Activated naive CD4-positive, alpha-beta T cell treated with anti-CD3 and anti-CD28 coated beads, Interleukin-2, amount 50 U/mL, for 72 hours (primary cell): ENCODE data around the gene FAM170B. TPM values are rescaled to one million over a fixed set of nuclear protein-coding genes. Genes with fewer than 3 reads are reported as not detected.

Experiments
- ATAC-seq, 2 donors: fragments of 150-1000 bp; cut with Tn5 transposase; 2 replicates each; pipeline ENCODE4 v1.10.0; 2021; ENCODE audit warnings: mild to moderate bottlenecking in 2 of 2, moderate library complexity in 2 of 2
- DNase-seq, 2 donors: peaks; one replicate each; pipeline ENCODE4 v3.0.0; 2021 to 2022; ENCODE audit warnings: low spot score in 2 of 2
- H3K27ac Mint-ChIP-seq, 2 donors: one replicate each; pipeline ENCODE4 v1.8.0; 2022; ENCODE audit warnings: mild to moderate bottlenecking in 2 of 2, mixed read lengths in 2 of 2
- H3K36me3 Mint-ChIP-seq, 2 donors: one replicate each; pipeline ENCODE4 v1.8.0; 2022; ENCODE audit warnings: mixed read lengths in 2 of 2
- H3K9me3 Mint-ChIP-seq, 2 donors: one replicate each; pipeline ENCODE4 v1.8.0; 2022; ENCODE audit warnings: mixed read lengths in 2 of 2
- total RNA-seq, 2 donors: library from RNA; stranded (reverse); gene quantifications; one replicate each; pipeline ENCODE4 v1.2.3, GENCODE V29; 2022

The FAM170B gene
- total RNA-seq, 2 donors from 2014 or later: not detected

DNA sequence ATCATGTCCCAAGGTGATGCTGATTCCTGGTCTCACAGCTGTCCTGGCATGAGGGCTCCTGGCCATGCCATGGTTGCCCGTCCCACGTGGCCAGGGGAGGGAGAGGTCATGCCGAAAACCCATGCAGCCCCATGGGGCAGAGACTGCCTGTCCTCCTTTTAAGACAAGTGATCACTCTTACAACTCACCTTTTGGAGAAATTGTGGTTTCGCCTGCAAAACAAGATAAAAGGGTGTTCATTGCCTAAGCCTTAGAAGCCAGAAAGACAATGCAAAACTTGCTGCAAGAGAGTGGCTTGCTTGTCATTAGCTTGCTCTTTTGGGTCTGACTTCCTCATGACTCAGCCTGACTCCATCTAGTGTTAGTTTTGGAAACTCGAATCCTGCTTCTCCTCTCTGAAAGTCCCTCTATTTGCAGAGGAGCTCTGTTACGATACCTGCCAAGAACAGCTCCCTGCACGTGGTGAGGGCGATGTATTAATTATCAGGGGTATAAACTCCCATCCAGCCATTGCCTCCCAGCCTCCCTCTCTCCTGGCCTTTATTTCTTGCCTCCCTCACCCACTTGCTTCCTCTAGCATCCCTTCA lies 27.7 kb upstream of the FAM170B start:
- Mint-ChIP-seq H3K27ac (no peak overlapping the region), H3K9me3 (no peaks in the 10 kb centered on the region), H3K36me3 (no peaks in the 10 kb centered on the region)
- ATAC-seq (no peak), DNase-seq (no peak)

DNA sequence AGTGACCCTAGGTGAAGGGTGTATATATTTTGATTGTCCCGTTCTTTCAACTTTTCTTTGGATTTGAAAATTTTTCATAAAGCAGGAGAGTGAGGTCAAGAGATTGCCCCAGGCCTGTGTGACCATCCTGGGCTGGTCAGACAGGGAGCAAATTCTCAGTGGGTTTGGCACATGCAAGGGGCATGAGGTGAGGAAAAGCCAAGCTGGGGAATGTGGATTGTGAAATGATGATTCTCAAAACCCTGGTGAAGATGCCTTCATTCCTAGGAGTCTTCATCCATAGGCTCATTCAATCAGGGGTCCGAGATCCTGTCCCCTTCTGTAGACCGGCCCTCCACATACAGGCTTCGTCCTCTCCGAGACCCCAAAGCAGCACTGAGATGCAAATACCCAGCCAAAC lies 27.0 kb upstream of the FAM170B start:
- Mint-ChIP-seq H3K9me3 (no peaks in the 10 kb centered on the region), H3K36me3 (no peaks in the 10 kb centered on the region), H3K27ac (no peak overlapping the region)
- no peak for ATAC-seq
- DNase-seq: no peak

DNA sequence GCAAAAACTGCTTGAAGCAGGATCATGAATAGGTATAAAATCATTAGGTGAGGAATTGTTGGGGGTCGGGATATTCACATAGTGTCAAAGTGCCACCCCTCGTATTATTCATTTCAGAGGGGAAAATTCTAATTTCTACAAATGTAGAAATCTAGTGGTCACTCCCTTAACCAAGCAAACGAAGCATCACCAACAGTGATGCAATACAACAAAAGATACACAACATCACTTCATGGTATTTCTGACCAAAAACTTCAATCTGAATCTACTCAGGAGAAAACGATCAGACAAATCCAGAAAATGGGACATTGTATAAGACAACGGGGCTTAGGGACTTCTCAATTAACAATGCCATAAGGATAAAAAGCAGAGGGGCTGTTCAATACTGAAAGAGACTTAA lies 26.3 kb upstream of the FAM170B start:
- Mint-ChIP-seq H3K27ac (no peak overlapping the region), H3K9me3 (no peaks in the 10 kb centered on the region), H3K36me3 (no peaks in the 10 kb centered on the region)
- ATAC-seq: no peak
- no peak for DNase-seq

DNA sequence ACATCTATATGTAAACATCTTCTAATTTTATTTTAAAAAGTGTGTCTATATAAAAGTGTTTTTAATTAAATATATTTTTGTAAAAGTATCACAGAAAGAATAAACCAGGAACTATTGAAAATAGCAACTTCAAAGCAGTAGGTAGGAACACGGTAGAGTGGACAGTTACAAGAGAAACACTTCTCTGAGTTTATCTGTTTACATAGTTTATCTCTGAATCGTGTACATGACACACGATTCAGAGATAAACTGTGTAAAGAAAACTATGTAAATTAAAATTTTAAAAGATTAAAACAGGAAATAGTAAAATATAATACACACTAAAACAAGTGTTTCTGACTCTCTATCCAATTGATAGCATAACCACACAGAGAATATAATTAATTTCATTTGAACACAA lies 25.1 kb upstream of the FAM170B start:
- no peaks in the 10 kb centered on the region for H3K36me3 Mint-ChIP-seq
- ATAC-seq (no peak), DNase-seq (no peak)
- H3K27ac Mint-ChIP-seq: no peak overlapping the region
- no peaks in the 10 kb centered on the region for H3K9me3 Mint-ChIP-seq

DNA sequence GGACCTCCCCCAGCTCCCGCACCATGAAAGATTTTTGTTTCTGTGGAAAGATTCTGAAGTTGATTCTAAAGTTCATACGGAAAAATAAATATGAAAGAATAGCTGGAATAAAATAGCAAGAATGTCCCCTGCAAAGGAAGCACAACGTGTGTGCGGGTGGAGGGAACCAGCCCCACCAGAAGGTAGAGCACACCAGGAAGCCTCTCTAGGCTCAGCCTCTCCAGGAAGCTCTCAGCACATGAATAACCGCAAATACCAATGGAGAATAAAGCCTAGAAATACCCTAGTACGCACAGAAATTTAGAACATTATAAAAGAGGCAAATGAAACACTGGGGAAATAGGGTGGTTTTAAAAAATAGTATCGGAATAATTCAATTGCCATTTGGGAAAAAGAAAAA lies 24.6 kb upstream of the FAM170B start:
- ATAC-seq: no peak
- no peak for DNase-seq
- Mint-ChIP-seq H3K36me3 (no peaks in the 10 kb centered on the region), H3K27ac (no peak overlapping the region), H3K9me3 (no peaks in the 10 kb centered on the region)

DNA sequence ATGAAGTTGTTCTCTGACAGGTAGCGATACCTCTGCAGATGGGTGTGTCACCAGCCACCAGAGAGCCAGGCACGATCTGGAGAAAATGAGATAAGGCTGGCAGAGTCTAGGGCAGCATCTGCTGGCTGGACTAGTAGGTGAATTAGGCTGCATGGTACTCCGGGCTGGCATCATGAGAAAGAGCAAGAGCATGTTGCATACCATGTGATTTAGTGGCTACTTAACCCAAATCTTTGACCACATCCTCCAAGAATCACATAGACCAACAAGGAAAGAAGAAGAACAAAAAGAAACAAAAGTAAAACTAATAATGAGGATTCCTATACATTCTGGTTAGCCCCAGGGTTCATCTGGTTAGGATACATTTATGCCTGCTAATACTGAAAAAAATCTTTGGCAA lies 23.4 kb upstream of the FAM170B start:
- Mint-ChIP-seq H3K27ac (no peak overlapping the region), H3K36me3 (no peaks in the 10 kb centered on the region), H3K9me3 (no peaks in the 10 kb centered on the region)
- no peak for DNase-seq
- ATAC-seq: no peak

DNA sequence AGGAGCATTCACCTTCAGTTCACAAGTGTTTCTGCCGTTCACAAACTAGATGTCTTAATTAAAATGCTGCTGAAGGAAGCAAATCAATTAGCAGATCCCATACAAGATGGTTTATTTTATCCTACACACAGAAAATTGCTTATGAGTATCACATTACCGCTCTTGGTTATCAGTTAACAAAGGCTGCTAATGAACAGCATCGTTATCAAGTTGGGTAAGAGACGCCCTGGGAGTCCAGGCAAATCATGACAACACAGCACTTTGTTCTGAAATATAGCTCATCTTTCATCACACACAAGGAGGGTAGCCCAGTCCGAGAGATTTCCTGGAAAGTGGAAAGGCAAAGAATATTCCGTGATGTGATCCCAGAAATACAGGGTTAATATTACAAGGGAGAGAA lies 20.8 kb upstream of the FAM170B start:
- no peak overlapping the region for H3K27ac Mint-ChIP-seq
- H3K36me3 Mint-ChIP-seq: no peaks in the 10 kb centered on the region
- ATAC-seq (no peak), DNase-seq (no peak)
- H3K9me3 Mint-ChIP-seq: peaks cover 5 to 7% of the 10 kb centered on the region in 2 donors

DNA sequence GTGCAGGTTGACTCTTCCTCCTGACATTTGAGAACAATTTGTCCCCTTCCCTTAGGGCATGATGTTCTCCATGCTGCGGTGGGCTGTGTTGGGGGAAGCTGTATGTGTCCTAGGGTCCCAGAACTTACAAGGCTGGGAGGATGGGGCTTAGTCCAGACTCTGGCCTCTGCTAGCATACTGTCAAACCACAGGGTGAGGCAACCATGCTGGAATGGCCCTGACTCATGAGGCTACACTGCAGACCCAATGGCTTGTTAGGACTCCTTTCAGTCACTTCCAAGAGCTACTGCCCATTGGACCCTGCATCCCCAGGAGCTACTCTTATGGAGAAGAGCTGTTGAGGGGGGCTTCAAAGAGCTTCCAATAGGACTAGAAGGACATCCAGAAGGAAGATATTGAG lies 20.1 kb upstream of the FAM170B start:
- Mint-ChIP-seq H3K9me3 (peaks cover 5 to 9% of the 10 kb centered on the region in 2 donors), H3K27ac (no peak overlapping the region), H3K36me3 (no peaks in the 10 kb centered on the region)
- no peak for DNase-seq
- ATAC-seq: no peak

DNA sequence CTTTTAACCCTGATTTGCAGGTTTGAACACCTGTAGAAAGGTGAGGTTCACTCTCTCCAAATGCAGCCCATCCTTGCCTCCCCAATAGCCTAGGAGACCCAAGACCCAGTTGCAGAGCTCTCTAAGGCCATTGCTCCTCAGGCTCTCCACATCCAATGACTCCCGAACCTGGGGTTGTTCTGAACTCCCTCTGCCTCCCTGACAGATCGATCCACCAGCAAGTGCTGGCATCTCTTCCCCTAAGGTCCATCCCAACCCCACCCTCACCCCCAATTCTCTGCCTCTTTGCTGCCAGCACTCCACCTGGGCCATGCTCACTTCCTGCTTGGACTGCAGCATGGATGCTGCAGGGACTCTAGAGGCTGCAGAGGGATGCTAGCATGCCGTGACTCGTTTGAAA lies 19.3 kb upstream of the FAM170B start:
- peaks cover 9 to 13% of the 10 kb centered on the region in 2 donors for H3K9me3 Mint-ChIP-seq
- no peak overlapping the region for H3K27ac Mint-ChIP-seq
- no peaks in the 10 kb centered on the region for H3K36me3 Mint-ChIP-seq
- ATAC-seq (no peak), DNase-seq (no peak)

DNA sequence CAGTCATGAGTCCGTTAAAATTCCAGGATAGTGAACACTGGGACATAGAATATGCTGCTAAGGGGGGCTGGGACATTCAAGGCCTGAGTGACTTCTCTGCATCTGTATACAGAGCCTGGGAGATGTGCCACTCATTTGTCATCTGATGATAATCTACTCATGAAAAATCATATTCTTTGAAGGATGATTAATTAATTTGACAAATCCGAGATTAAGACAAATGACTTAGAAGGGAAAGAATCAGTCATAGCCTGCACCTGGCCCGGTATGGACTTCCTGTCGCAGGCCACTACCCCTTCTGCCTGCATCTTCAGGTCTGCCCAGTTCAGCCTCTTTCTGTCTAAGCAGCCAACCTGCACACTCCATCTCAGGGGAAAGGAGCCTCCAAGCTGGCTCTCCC lies 18.8 kb upstream of the FAM170B start:
- H3K9me3 Mint-ChIP-seq: peaks cover 11 to 14% of the 10 kb centered on the region in 2 donors
- ATAC-seq (no peak), DNase-seq (no peak)
- no peak overlapping the region for H3K27ac Mint-ChIP-seq
- H3K36me3 Mint-ChIP-seq: no peaks in the 10 kb centered on the region

DNA sequence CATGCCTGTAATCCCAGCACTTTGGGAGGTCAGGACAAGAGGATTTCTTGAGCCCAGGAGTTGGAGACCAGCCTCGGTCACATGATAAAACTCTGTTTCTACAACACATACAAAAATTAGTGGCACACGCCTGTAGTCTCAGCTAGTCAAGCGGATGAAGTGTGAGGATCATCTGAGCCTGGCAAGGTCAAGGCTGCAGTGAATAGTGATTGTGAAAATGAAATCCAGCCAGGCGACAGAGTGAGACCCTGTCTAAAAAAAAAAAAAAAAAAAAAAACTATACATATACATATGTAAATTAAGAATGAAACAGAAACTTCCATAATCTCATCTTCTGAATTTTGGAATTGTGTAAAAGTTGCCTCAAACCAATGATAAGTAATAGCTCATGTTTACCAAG lies 18.2 kb upstream of the FAM170B start:
- DNase-seq (no peak), ATAC-seq (no peak)
- Mint-ChIP-seq H3K36me3 (no peaks in the 10 kb centered on the region), H3K27ac (no peak overlapping the region), H3K9me3 (peaks cover 13 to 18% of the 10 kb centered on the region in 2 donors)

DNA sequence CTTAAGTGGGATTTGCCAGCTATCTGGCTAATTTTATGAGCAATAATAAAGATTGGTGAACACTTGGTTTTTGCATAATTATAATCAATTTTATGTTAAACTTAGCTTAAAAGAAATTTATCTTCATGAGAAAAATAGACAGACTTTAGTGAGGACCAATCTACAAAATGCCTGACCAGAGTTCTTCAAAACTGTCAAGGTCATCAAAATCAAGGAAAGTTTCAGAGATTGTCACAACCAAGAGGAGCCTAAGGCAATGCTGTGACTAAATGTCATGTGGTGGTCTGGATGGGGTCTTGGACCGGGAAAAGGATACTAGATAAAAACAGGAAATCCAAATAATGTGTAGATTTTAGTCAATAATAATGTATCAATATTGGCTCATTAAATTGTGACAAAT lies 17.7 kb upstream of the FAM170B start:
- H3K27ac Mint-ChIP-seq: no peak overlapping the region
- ATAC-seq (no peak), DNase-seq (no peak)
- peaks cover 13 to 19% of the 10 kb centered on the region in 2 donors for H3K9me3 Mint-ChIP-seq
- H3K36me3 Mint-ChIP-seq: no peaks in the 10 kb centered on the region

DNA sequence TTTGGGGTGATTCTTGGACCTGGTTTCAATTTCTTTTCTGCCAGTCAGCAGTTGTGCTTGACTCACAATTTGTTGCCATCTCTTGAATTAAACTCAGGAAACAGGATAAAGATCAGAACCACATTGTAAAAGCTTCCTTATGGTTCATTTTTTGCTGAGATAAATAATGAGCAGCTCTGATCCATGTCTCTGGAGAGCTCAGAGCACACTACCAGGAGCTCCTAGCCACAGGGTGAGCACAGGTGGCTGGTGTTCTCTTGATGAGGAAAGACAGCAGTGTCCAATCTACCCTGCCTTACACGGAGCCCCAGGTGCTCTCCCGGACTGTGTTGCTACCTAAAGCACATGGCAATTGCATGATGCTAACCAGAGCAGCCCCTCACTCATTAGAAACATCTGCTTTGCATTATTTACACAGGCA lies 17.2 kb upstream of the FAM170B start:
- ATAC-seq (no peak), DNase-seq (no peak)
- Mint-ChIP-seq H3K9me3 (peaks cover 13 to 19% of the 10 kb centered on the region in 2 donors), H3K36me3 (no peaks in the 10 kb centered on the region), H3K27ac (no peak overlapping the region)

DNA sequence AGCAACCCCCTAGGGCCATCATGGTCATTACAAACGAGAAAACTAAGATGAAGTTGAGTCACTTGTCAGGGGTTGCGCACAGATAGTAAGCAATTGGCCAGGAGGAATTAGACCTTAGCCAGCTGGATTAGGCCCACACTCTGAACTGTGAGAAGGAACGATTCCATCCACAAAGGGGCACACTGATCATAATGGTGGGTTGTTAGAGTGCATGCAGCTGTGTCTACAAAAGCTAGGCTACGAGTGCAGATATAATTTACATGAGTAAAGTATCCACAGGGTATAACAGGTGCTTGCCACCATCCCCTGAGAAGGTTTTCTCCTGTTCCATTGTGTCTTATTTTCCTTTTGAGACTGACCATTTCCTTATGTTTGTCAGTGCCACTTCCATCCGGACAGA lies 16.6 kb upstream of the FAM170B start:
- Mint-ChIP-seq H3K9me3 (peaks cover 13 to 19% of the 10 kb centered on the region in 2 donors), H3K27ac (no peak overlapping the region), H3K36me3 (no peaks in the 10 kb centered on the region)
- ATAC-seq (no peak), DNase-seq (no peak)

DNA sequence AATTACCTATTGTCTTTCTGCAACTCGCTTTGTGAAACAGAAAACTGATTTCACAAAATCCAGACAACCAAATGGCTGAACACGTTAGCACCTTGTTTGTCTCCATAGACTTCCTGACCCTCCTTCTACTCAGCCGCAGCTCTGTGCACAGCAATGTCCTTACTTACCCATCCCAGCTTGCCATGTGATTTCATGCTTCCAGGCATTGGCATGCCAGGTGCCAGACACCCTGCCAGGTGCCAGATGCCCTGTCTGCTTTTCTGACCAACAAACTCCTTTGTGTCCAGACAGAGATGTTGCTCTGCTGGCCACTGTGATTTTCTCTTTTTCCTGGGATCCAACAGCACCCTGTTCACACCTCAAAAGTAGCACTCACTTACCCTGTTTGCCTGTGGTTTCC lies 16.1 kb upstream of the FAM170B start:
- ATAC-seq: no peak
- Mint-ChIP-seq H3K36me3 (no peaks in the 10 kb centered on the region), H3K9me3 (peaks cover 13 to 19% of the 10 kb centered on the region in 2 donors), H3K27ac (no peak overlapping the region)
- DNase-seq: no peak

DNA sequence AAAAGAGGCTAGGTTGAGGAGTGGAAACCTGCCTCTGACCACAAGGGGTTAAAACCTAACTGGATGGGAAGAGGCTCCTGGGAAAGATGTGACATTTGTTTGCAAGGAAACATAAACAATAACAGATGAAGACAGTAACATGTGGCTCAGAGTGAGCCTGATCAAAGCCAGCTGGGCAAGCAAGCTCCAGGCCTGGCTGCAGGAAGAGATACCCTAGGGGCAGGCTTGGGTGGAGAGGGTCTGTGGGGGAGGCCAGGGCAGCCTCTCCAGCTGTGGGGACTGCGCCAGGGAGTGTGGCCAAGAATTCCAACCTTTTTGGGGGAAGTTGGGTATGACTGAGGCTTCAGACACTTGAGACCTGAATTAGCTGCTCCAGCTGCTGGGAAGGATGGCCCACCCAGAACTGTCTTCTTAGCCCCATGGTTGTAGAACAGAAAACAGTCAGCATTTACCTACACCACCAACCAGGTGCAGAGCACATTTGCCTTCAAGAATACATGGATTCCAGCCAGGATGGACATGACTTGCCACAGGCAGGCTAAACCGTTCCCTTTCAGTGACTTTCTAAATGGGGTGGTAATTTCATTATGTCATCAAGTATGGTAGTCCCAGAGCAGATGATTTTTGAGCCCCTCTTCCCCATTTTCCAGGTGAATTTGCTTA lies 10.4 kb upstream of the FAM170B start:
- Mint-ChIP-seq H3K9me3 (peaks cover 8 to 10% of the 10 kb centered on the region in 2 donors), H3K27ac (no peak overlapping the region), H3K36me3 (no peaks in the 10 kb centered on the region)
- DNase-seq (no peak), ATAC-seq (no peak)

DNA sequence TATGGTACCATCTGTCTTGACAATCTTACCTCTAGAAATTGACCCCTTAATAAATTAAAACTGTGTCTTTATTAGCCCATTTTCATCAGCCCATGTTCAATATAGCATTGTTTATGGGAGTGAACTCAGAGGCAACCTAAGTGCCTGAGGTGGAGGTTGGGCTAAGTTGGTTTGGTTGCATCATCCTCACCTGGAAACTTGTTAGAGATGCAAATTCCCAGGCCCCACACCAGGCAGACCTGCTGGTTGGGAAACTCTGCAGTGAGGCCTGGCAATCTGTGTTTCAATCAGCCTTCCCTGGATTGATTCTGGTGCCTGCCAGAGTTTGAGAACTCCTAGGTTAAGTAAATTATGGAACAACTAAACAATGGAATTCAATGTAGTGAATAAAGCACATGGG lies 9.4 kb upstream of the FAM170B start:
- Mint-ChIP-seq H3K27ac (no peak overlapping the region), H3K36me3 (no peaks in the 10 kb centered on the region), H3K9me3 (peaks cover 5 to 7% of the 10 kb centered on the region in 2 donors)
- no peak for ATAC-seq
- no peak for DNase-seq

DNA sequence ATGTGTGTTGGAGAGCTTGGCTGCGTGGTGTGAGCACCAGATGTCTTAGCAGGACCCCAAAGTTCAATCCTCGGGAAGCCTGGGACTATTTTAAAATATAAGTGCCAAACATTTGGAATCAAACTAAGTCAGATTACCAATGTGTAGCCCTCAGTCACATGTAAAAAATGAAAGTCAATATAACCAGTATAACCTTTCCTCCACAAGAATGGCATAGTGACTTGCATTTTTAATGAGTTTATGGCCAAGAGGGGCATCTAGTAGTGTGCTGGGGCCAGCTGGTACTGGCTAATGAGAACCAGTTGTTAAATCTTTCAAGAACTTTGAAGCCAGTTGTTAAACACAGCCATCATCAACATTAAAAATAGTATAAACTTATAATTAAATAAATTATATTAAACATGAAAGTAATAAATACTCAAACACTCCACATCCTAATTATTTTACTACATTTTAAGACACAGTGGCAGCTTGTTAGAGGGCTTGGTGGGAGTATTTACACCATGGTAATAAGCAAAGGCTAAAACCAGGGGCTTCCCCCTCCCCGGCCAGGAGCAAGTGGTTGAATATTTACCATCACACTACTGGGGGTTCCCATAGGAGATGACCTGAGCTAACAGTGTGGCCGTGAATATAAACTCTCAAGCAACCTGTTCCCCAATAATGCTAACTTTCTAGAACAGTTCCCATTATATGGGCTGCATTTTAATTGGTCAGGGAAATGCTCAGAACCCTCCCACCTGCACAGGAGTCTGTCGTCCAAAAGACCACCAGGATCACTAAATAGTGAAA lies 7.9 kb upstream of the FAM170B start:
- ATAC-seq (no peak), DNase-seq (no peak)
- Mint-ChIP-seq H3K27ac (no peak overlapping the region), H3K36me3 (no peaks in the 10 kb centered on the region), H3K9me3 (peaks cover 0 to 3% of the 10 kb centered on the region in 2 donors)
